ENCODE data around the gene CDH3.

- TF ChIP-seq CTCF (IDR thresholded peaks at IDR 0.05) (no peak), POLR2A (IDR thresholded peaks at IDR 0.05) (no peak)
Measured at GRCh38 chr16:68627951-68628425, 17.1 kb upstream of the CDH3 start.

Data from esophagus squamous epithelium (tissue), 4 donors.